A549 (cell line): ENCODE results near the gene LRP3.

Experiments
- POLR2A ChIP-seq: IDR thresholded peaks from 2 replicates; pipeline ENCODE4 v1.6.1; 2012; ENCODE audit warnings: mild to moderate bottlenecking, low read length
- RFX5 ChIP-seq: fragments of 450-650 bp; IDR thresholded peaks from 2 replicates; pipeline ENCODE4 v1.7.1; 2014; ENCODE audit warnings: antibody characterized with exemption, mild to moderate bottlenecking, moderate library complexity
- TF ChIP-seq, protein P1 (sequence below): fragments of >200 bp; sonication (Bioruptor Twin); formaldehyde crosslinking; IDR thresholded peaks from 3 replicates; pipeline ENCODE4 v1.5.1; 2016
- TF ChIP-seq, protein P2 (sequence below): IDR thresholded peaks from 2 replicates; pipeline ENCODE4 v1.6.1; 2012
- TF ChIP-seq, protein P3 (sequence below): IDR thresholded peaks from 2 replicates; pipeline ENCODE4 v1.6.1; 2012

DNA sequence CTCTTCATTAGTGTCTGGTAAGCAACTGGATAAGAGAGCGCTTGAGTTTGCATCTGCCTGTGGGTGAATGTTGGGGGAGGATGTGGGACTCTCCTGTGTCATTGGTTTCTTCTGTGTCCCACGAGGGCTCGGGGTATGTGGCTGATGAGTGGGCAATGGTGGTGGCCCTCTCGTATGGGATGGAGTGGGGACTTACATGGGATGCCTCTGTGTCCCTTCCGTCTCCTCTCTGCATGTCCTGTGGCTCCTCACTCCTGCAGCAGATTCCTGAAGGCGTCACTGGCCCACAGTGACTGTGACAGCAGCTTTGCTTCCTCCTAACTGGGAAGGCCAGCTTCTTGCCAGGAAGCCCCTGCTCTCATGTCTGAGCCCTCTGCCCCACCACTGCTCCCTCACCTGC lies 2.6 kb upstream of the LRP3 start:
- TF ChIP-seq, protein P1, sequence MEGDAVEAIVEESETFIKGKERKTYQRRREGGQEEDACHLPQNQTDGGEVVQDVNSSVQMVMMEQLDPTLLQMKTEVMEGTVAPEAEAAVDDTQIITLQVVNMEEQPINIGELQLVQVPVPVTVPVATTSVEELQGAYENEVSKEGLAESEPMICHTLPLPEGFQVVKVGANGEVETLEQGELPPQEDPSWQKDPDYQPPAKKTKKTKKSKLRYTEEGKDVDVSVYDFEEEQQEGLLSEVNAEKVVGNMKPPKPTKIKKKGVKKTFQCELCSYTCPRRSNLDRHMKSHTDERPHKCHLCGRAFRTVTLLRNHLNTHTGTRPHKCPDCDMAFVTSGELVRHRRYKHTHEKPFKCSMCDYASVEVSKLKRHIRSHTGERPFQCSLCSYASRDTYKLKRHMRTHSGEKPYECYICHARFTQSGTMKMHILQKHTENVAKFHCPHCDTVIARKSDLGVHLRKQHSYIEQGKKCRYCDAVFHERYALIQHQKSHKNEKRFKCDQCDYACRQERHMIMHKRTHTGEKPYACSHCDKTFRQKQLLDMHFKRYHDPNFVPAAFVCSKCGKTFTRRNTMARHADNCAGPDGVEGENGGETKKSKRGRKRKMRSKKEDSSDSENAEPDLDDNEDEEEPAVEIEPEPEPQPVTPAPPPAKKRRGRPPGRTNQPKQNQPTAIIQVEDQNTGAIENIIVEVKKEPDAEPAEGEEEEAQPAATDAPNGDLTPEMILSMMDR = no peak
- TF ChIP-seq POLR2A (no peak), RFX5 (no peak)
- TF ChIP-seq, protein P2, sequence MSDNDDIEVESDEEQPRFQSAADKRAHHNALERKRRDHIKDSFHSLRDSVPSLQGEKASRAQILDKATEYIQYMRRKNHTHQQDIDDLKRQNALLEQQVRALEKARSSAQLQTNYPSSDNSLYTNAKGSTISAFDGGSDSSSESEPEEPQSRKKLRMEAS = no peak
- TF ChIP-seq, protein P3, sequence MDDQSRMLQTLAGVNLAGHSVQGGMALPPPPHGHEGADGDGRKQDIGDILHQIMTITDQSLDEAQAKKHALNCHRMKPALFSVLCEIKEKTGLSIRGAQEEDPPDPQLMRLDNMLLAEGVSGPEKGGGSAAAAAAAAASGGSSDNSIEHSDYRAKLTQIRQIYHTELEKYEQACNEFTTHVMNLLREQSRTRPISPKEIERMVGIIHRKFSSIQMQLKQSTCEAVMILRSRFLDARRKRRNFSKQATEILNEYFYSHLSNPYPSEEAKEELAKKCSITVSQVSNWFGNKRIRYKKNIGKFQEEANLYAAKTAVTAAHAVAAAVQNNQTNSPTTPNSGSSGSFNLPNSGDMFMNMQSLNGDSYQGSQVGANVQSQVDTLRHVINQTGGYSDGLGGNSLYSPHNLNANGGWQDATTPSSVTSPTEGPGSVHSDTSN = no peak
